NCI-H1092 treated with DMSO at 0.1 percent for 48 hours (cell line): ENCODE results near the gene RSRP1.

Experiments
- DNase-seq: peaks from one replicate; lab custom pipeline; 2025; lab: John Stamatoyannopoulos, UW

The RSRP1 gene

GRCh38 chr1:25217598-25218232 lies 29.5 kb downstream of the RSRP1 start:
- DNase-seq, result no peak

- DNase-seq, result no peak
Observed at GRCh38 chr1:25217015-25217414, 30.2 kb downstream of the RSRP1 start.

- DNase-seq, result no peak
Observed at GRCh38 chr1:25216123-25216522, 31.1 kb downstream of the RSRP1 start.

- DNase-seq, result no peak
Observed at GRCh38 chr1:25212725-25213124, 34.5 kb downstream of the RSRP1 start.

GRCh38 chr1:25210728-25211127 lies 36.5 kb downstream of the RSRP1 start:
- no peak for DNase-seq

GRCh38 chr1:25209516-25209915 lies 37.7 kb downstream of the RSRP1 start:
- DNase-seq, result no peak

GRCh38 chr1:25208561-25209222 lies 38.6 kb downstream of the RSRP1 start:
- peak; percentile 29 for DNase-seq

- no peak for DNase-seq
Observed at GRCh38 chr1:25208092-25208491, 39.2 kb downstream of the RSRP1 start.

GRCh38 chr1:25206201-25206600 lies 41.1 kb downstream of the RSRP1 start:
- DNase-seq, result no peak

- no peak for DNase-seq
Observed at GRCh38 chr1:25205786-25206185, 41.5 kb downstream of the RSRP1 start.

- peak; percentile 62 for DNase-seq
Observed at GRCh38 chr1:25204797-25205480, 42.3 kb downstream of the RSRP1 start.

- no peak for DNase-seq
Observed at GRCh38 chr1:25201006-25201405, 46.2 kb downstream of the RSRP1 start.

GRCh38 chr1:25199819-25200620 lies 47.2 kb downstream of the RSRP1 start:
- DNase-seq, result no peak

- DNase-seq, result peak; percentile 91
Observed at GRCh38 chr1:25198663-25199252, 48.5 kb downstream of the RSRP1 start.

GRCh38 chr1:25197982-25198662 lies 49.1 kb downstream of the RSRP1 start:
- peak; percentile 82 for DNase-seq

- peak; percentile 83 for DNase-seq
Observed at GRCh38 chr1:25197235-25197975, 49.8 kb downstream of the RSRP1 start.

GRCh38 chr1:25196830-25197229 lies 50.4 kb downstream of the RSRP1 start:
- DNase-seq, result no peak

GRCh38 chr1:25195835-25196234 lies 51.4 kb downstream of the RSRP1 start:
- DNase-seq, result no peak

- DNase-seq, result no peak
Observed at GRCh38 chr1:25194572-25195020, 52.7 kb downstream of the RSRP1 start.

- DNase-seq, result no peak
Observed at GRCh38 chr1:25194054-25194453, 53.2 kb downstream of the RSRP1 start.

GRCh38 chr1:25193229-25193628 lies 54.0 kb downstream of the RSRP1 start:
- DNase-seq, result no peak
